C1 segment of cervical spinal cord (tissue), 14 donors: ENCODE results near the gene MRI1.
A peak's percentile ranks its signal among the peaks of the same experiment; 100 is the strongest.
"Not testable (repeated sequence)": the region's sequence is repeated elsewhere in the genome, so short reads cannot be mapped to it uniquely, and the experiment has no call there.

Source experiments
- DNase-seq, 14 donors: peaks; one replicate each; lab custom pipeline; 2025; lab: John Stamatoyannopoulos, UW

MRI1 gene

GRCh38 chr19:13764101-13764807 lies at the start of gene MRI1:
MRI1 (plus strand) TSS chr19:13764522; CDS start chr19:13764589, 67 bp downstream.
- peak; percentile 7 to 79 (median 40) for DNase-seq

DNA sequence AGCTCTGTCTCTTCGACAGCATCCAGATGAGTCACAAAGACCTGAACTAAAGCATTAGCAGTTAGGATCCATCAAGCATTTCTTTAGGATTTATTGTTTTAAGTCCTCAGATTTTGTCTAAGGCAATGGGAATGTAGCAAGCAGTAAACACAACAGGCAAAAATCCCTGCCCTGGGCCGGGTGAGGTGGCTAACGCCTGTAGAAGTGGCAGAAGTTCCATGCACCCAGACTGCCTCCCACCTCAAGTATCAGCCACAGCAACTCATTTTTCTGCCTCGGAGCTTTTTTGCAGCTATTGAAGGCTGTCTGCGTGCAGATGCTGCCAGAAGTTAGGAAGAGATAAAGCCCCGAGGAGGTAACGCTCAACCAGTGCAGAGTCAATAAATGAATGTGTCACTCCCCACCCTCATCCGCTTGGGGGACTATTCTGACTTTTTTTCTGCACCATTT lies 47.1 kb upstream of the MRI1 start:
- DNase-seq: no peak

GRCh38 chr19:13718733-13719132 lies 45.6 kb upstream of the MRI1 start:
- peak in 7 of 14 donors; percentile 7 to 26 (median 16) for DNase-seq

GRCh38 chr19:13722146-13722545 lies 42.2 kb upstream of the MRI1 start:
- DNase-seq: no peak

- no peak for DNase-seq
These were observed 41.1 kb upstream of the MRI1 start for GRCh38 chr19:13723206-13723605.

DNA sequence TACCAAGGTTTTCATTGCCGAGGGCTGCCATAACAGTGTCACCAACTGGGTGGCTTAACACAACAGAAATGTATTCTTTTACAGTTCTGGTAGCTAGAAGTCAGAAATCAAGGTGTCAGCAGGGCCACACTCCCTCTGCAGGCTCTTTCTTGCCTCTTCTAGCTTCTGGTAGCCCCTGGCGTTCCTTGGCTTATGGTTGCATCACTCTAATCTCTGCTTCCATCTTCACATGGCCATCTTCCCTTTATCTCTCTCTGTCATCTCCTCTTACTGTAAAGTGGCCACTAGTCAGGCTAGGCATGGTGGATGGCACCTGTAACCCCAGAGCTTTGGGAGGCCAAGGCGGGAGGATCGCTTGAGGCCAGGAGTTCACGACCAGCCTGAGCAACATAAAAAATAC lies 38.0 kb upstream of the MRI1 start:
- DNase-seq: no peak

- DNase-seq: no peak
These were observed 36.5 kb upstream of the MRI1 start for GRCh38 chr19:13727798-13728197.

DNA sequence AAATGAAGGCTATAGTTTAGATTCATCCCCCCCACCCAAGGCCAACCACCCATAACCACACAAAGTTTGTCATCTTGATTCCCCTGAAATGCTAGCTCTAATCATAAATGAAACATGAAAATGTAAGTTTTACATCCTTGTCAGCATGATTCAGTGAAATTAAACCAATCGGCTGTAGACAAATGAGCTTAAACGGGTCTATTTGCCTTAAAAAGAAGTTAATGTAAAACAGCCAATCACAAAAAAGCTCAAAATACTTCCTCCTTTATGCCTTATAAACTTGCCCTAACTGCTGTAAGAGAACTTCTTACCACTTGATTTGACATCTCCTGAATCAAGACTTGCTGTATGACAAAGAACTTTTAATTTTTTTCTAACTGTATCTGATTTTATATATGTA lies 34.5 kb upstream of the MRI1 start:
- no peak for DNase-seq

GRCh38 chr19:13731147-13731964 lies 33.0 kb upstream of the MRI1 start:
- peak; percentile 52 to 97 (median 93) for DNase-seq

DNA sequence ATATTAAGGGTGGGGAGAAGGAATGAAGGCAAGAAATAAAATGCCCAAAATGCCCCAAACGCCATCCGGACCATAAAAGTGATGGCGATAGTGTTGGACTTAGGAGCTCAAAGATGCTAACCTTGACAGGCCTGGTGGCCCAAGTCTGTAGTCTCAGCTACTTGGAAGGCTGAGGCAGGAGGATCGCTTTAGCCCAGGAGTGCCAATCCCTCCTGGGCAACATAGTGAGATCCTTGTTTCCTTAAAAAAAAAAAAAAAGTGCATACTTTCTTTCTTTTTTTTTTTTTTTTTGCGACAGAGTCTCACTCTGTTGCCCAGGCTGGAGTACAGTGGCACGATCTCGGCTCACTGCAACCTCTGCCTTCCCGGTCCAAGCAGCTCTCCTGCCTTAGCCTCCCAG lies 32.0 kb upstream of the MRI1 start:
- DNase-seq: no peak

GRCh38 chr19:13734751-13735150 lies 29.6 kb upstream of the MRI1 start:
- DNase-seq: no peak

DNA sequence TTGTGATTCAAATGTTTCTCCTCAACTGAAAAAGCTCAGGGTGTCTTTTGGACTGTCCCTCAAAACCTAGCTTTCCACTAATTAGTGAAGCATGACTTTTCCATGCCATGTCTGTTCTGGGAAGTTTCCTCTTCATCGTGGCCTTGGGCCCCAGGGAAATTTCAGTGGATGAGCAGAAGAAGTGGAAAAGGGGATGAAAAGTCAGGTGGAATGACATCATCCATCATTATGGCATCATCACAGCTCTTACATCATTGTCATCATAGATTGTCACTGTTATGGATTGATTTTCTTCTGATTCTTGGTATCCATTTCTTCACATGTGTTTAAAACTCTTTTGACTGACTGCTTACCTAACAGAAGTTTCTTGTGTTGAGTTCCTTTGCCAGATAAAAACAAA lies 26.2 kb upstream of the MRI1 start:
- no peak for DNase-seq

- no peak for DNase-seq
These were observed 22.4 kb upstream of the MRI1 start for GRCh38 chr19:13741893-13742292.

DNA sequence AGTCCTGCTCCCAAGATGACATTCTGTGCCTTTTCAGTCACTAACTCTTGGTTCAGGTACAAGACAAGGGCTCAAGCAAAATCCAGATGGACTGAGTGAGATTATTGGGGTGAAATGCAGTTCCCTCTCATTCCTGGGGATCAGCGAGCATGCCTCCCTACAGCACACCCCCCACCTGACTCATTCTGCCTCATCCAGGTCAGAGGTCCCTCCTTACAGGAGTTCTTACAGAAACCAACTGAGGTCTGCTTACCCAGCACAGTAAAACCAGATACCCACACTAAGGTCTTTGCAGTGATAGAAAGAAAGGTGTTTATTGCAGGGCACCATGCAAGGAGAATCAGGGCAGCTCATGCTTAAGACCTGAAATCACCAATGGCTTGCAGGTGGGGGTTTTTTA lies 21.6 kb upstream of the MRI1 start:
- no peak for DNase-seq

DNA sequence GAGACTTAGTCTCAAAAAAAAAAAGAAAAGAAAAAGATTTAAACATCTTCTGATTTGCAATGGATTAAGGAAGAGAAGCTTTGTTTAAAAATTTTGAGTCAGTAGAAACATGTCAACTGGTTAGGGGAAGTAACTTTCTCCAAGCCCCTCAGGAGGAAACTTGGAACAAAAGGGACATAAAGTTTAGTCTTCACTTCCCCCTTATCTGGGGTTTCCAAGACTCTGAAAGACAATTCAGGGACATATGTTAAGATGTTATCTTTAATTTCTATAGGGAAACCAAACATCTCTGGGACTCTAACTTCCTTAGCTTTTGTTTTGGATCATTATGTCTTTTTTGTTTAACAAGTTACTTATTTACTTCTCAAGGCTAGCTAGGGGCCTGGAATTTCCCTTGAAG lies 20.1 kb upstream of the MRI1 start:
- no peak for DNase-seq

GRCh38 chr19:13747098-13747453 lies 17.2 kb upstream of the MRI1 start:
- no peak for DNase-seq

- DNase-seq: peak in 3 of 14 donors; percentile 8 to 11 (median 9)
These were observed 16.0 kb upstream of the MRI1 start for GRCh38 chr19:13748169-13748828.

- DNase-seq: no peak
These were observed 12.9 kb upstream of the MRI1 start for GRCh38 chr19:13751436-13751835.

DNA sequence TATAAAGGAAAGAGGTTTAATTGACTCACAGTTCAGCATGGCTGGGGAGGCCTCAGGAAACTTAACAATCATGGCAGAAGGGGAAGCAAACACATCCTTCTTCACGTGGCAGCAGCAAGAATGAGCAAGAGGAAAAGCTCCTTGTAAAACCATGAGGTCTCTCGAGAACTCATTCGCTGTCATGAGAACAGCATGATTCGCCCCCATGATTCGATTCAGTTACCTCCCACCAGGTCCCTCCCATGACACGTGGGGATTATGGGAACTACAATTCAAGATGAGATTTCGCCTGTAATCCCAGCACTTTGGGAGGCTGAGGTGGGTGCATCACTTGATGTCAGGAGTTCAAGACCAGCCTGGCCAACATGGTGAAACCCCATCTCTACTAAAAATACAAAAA lies 10.7 kb upstream of the MRI1 start:
- DNase-seq: not testable (repeated sequence)

DNA sequence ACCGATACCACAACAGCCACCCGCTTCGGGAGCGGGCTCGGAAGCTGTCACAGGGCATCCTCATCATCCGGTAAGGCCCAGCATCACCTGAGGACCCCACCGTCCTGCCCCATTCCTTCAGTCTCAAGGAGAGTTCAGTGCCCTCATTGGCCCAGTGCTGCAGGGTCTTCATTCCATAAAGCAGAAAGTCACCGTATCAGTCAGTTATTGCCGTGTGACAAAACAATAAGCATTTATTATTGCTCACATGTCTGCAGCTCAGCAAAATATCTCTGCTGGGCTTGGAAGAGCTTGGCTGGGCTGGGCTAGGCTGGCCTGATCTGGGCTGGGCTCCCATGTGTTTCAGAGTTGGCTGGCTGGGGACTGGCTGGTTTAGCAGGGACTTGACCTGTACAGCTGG lies 8.1 kb upstream of the MRI1 start:
- no peak for DNase-seq

DNA sequence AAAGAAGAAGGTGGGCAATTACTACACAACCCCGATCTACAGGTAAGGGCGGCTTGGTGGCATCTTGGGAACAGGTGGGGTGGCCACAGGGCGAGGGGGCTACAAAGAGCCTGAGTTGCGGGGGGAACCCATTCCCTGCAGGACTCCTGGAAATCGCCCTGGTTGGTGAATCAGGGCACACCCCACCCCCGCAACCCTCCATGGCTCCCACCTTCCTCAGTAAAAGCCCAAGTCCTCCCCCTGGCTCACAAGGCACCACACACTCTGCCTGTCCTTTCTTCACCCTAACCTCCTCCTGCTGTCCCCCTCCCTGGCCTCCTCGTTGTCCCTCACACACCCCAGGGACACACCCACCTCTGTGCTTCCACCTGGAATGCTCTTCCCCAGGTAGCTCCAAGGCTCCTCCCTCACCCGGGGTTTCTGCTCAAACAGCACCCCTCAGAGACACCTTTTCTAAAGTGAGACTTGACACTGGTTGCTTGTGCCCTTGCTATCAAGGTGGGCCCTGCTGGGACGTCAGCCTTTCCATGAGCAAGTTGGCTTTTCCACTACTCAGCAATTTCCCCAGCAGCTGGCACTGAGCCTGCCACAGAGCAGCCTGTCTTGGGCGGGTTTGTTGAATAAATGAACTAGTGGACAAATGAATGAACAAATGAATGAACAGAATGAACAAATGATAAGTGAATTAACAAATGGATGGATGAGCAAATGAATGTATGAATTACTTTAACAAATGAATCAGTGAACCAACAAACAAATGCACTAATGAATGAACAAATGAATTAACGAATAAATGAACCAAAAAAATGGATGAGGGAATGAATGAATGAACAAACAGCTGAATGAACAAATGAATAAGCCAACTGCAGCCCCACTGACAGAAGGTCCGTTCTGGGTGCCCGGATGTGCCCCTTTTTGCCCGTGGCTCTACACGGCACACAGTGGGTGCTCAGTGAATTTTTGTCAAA lies 6.2 kb upstream of the MRI1 start:
- DNase-seq: no peak
